Measurements from ENCODE around the gene MAML3. TPM values are rescaled to one million over a fixed set of nuclear protein-coding genes. Genes with fewer than 3 reads are reported as not detected.
A peak's percentile ranks its signal among the peaks of the same experiment; 100 is the strongest.

MAML3 gene
- total and polyA plus RNA-seq, 2 of the 13 experiments (the other 11 are each of a cell fraction or from before 2014, with no cell fraction given) = 0.05 to 0.13 TPM

GRCh38 chr4:139689093-139689722 is 464.8 kb downstream of the MAML3 start (continued):
- peak; percentile 55; the same call in 1 of the 2 replicates for TF ChIP-seq FOXK2 (IDR thresholded peaks at IDR 0.05)
- 0 out of 2 replicates have a peak, but pooled peaks have one; percentile 20 for TF ChIP-seq MEIS1 (CRISPR knock-in tag; IDR thresholded peaks at IDR 0.05; ENCODE audit: borderline replicate concordance)
- peak; percentile 88 for TF ChIP-seq ELF3 (CRISPR knock-in tag; IDR thresholded peaks at IDR 0.05)
- no peak for TF ChIP-seq HDAC6 (IDR thresholded peaks at IDR 0.05; ENCODE audit: low read depth, low read length)
- no peak for TF ChIP-seq MZF1 (CRISPR knock-in tag; IDR thresholded peaks at IDR 0.05; ENCODE audit: borderline replicate concordance)
- 0 out of 2 replicates have a peak, but pooled peaks have one; percentile 67 for TF ChIP-seq BRF2 (CRISPR knock-in tag; IDR thresholded peaks at IDR 0.05)
- TF ChIP-seq MLLT10 (CRISPR knock-in tag; IDR thresholded peaks at IDR 0.05) = no peak
- no peak; the same call in 1 of the 2 replicates for TF ChIP-seq HOXD1 (CRISPR knock-in tag; IDR thresholded peaks at IDR 0.05)
- TF ChIP-seq ZNF709 (CRISPR knock-in tag; IDR thresholded peaks at IDR 0.05) = no peak
- TF ChIP-seq BCL3 (CRISPR knock-in tag; IDR thresholded peaks at IDR 0.05) = no peak
- TF ChIP-seq AGO1 (IDR thresholded peaks at IDR 0.05; ENCODE audit: low read depth, low read length, poor library complexity, severe bottlenecking) = no peak
- TF ChIP-seq POLR2G (IDR thresholded peaks at IDR 0.05; ENCODE audit: low read depth, low read length) = peak; percentile 56
- TF ChIP-seq RBFOX2 (IDR thresholded peaks at IDR 0.05; ENCODE audit: low read depth, low read length) = peak; percentile 62
- peak; percentile 76; the same call in 1 of the 2 replicates for TF ChIP-seq ZNF878 (CRISPR knock-in tag; IDR thresholded peaks at IDR 0.05)
- no peak for TF ChIP-seq TCF12 (IDR thresholded peaks at IDR 0.05)
- TF ChIP-seq TCF12 (CRISPR knock-in tag; IDR thresholded peaks at IDR 0.05) = no peak
- TF ChIP-seq NPAS2 (CRISPR knock-in tag; IDR thresholded peaks at IDR 0.05; ENCODE audit: borderline replicate concordance) = no peak
- no peak for TF ChIP-seq HCFC1 (IDR thresholded peaks at IDR 0.05; ENCODE audit: low read depth, low read length)
- TF ChIP-seq U2AF1 (optimal IDR thresholded peaks at IDR 0.05; ENCODE audit: low read depth, low read length) = no peak
- peak; percentile 77 for TF ChIP-seq YEATS4 (CRISPR knock-in tag; IDR thresholded peaks at IDR 0.05; ENCODE audit: borderline replicate concordance)
- peak; percentile 74 for TF ChIP-seq DMAP1 (CRISPR knock-in tag; IDR thresholded peaks at IDR 0.05)
- TF ChIP-seq ZNF800 (CRISPR knock-in tag; IDR thresholded peaks at IDR 0.05) = peak; percentile 70
- TF ChIP-seq ZNF20 (CRISPR knock-in tag; IDR thresholded peaks at IDR 0.05) = no peak
- TF ChIP-seq KLF11 (CRISPR knock-in tag; IDR thresholded peaks at IDR 0.05) = 0 out of 2 replicates have a peak, but pooled peaks have one; percentile 39
- TF ChIP-seq PRMT3 (CRISPR knock-in tag; IDR thresholded peaks at IDR 0.05; ENCODE audit: borderline replicate concordance, low read depth) = no peak
- TF ChIP-seq ZNF660 (CRISPR knock-in tag; IDR thresholded peaks at IDR 0.05; ENCODE audit: borderline replicate concordance, low read depth) = no peak
- TF ChIP-seq ZGPAT (CRISPR knock-in tag; IDR thresholded peaks at IDR 0.05) = peak; percentile 85

Measured in HepG2 (cell line).